ENCODE data around the gene FFAR4.

FFAR4 gene

GRCh38 chr10:93572606-93573005 is 6.1 kb downstream of the FFAR4 start:
- no peak for DNase-seq (ENCODE audit: low read depth)

GRCh38 chr10:93573051-93573909 is 6.8 kb downstream of the FFAR4 start:
- DNase-seq (ENCODE audit: low read depth), result no peak

- DNase-seq (ENCODE audit: low read depth), result no peak
Observed at GRCh38 chr10:93573924-93574323, 7.5 kb downstream of the FFAR4 start.

GRCh38 chr10:93576888-93577287 is 10.4 kb downstream of the FFAR4 start:
- DNase-seq (ENCODE audit: low read depth), result no peak

GRCh38 chr10:93577565-93577964 is 11.1 kb downstream of the FFAR4 start:
- no peak for DNase-seq (ENCODE audit: low read depth)

GRCh38 chr10:93579089-93579488 is 12.6 kb downstream of the FFAR4 start:
- no peak for DNase-seq (ENCODE audit: low read depth)

GRCh38 chr10:93579985-93580711 is 13.7 kb downstream of the FFAR4 start:
- no peak for DNase-seq (ENCODE audit: low read depth)

- DNase-seq (ENCODE audit: low read depth), result no peak
Observed at GRCh38 chr10:93580828-93581227, 14.4 kb downstream of the FFAR4 start.

- DNase-seq (ENCODE audit: low read depth), result no peak
Observed at GRCh38 chr10:93584445-93584844, 18.0 kb downstream of the FFAR4 start.

- DNase-seq (ENCODE audit: low read depth), result no peak
Observed at GRCh38 chr10:93589648-93590562, 23.4 kb downstream of the FFAR4 start.

GRCh38 chr10:93590638-93591037 is 24.2 kb downstream of the FFAR4 start:
- no peak for DNase-seq (ENCODE audit: low read depth)

GRCh38 chr10:93591065-93591808 is 24.8 kb downstream of the FFAR4 start:
- DNase-seq (ENCODE audit: low read depth), result no peak

GRCh38 chr10:93593254-93593653 is 26.8 kb downstream of the FFAR4 start:
- no peak for DNase-seq (ENCODE audit: low read depth)

GRCh38 chr10:93593749-93594148 is 27.3 kb downstream of the FFAR4 start:
- DNase-seq (ENCODE audit: low read depth), result no peak

- no peak for DNase-seq (ENCODE audit: low read depth)
Observed at GRCh38 chr10:93594518-93594917, 28.1 kb downstream of the FFAR4 start.

- no peak for DNase-seq (ENCODE audit: low read depth)
Observed at GRCh38 chr10:93595378-93596161, 29.1 kb downstream of the FFAR4 start.

- no peak for DNase-seq (ENCODE audit: low read depth)
Observed at GRCh38 chr10:93596539-93596938, 30.1 kb downstream of the FFAR4 start.

- DNase-seq (ENCODE audit: low read depth), result no peak
Observed at GRCh38 chr10:93597075-93597599, 30.7 kb downstream of the FFAR4 start.

GRCh38 chr10:93598157-93598556 is 31.7 kb downstream of the FFAR4 start:
- no peak for DNase-seq (ENCODE audit: low read depth)

- no peak for DNase-seq (ENCODE audit: low read depth)
Observed at GRCh38 chr10:93599335-93599734, 32.9 kb downstream of the FFAR4 start.

GRCh38 chr10:93599778-93600177 is 33.3 kb downstream of the FFAR4 start:
- no peak for DNase-seq (ENCODE audit: low read depth)

All from stimulated activated CD4-positive, alpha-beta T cell treated with anti-CD3 and anti-CD28 coated beads, Interleukin-2, amount 100 ng/mL, for 4 hours (primary cell).